ENCODE results near the gene MERTK.
"Not testable (repeated sequence)": the region's sequence is repeated elsewhere in the genome, so short reads cannot be mapped to it uniquely, and the experiment has no call there.

MERTK gene

DNA sequence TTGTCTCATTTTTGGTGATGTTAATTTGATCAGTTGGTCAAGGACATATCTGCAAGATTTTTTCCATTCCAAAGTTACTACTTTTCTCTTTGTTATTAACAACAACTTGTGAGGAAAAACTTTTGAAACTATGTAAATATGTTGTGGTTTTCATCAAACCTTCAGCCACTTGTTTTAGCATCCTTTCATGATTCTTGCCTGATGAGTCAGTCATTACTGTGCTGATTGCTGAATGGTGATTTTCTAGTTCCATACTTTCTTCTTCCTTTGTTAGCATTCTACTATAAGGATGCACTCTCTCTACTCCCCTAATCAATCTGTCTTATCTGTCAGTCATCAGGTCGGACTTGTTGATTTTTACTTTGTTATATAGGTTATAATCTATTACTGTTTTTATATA is 167.6 kb downstream of the MERTK start:
- no peak for DNase-seq (ENCODE audit: extremely low read depth in 1 of 2, low read depth in 1 of 2)

DNA sequence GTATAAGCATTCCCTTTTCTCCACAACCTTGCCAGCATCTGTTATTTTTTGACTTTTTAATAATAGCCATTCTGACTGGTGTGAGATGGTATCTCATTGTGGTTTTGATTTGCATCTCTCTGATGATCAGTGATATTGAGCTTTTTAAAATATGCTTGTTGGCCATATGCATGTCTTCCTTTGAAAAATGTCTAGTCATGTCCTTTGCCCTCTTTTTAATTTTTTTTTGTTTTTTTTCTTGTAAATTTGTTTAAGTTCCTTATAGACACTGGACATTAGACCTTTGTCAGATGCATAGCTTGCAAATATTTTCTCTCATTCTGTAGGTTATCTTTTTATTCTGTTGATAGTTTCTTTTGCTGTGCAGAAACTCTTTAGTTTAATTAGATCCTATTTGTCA is 171.4 kb downstream of the MERTK start:
- not testable (repeated sequence) for DNase-seq (ENCODE audit: extremely low read depth in 1 of 2, low read depth in 1 of 2)

- no peak for DNase-seq (ENCODE audit: extremely low read depth in 1 of 2, low read depth in 1 of 2)
These were observed 175.5 kb downstream of the MERTK start for GRCh38 chr2:112073875-112074274.

GRCh38 chr2:112074506-112074905 is 176.1 kb downstream of the MERTK start:
- DNase-seq (ENCODE audit: extremely low read depth in 1 of 2, low read depth in 1 of 2): no peak

GRCh38 chr2:112075490-112076260 is 177.3 kb downstream of the MERTK start:
- DNase-seq (ENCODE audit: extremely low read depth in 1 of 2, low read depth in 1 of 2): no peak

DNA sequence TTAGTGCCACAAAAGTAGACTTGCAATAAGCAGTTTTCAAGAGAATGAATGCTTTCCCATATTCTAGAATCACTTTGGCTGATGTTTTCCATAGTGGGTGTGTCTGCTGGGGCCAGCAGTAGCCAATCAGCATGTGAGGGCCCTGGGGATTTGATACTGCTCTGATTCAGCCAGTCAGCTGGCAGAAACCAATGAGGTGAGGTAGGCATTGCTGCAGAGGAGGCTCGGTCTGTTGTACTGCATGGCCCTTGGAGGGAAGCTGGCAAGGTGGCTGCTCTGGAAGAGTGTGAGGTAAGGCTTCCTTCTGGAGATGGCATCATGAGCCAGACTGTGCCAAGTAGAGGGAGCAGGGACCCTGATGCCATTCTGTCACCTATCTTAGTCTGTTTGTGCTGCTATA is 179.4 kb downstream of the MERTK start:
- DNase-seq (ENCODE audit: extremely low read depth in 1 of 2, low read depth in 1 of 2): no peak
